HG03159 (cell line): ENCODE data around the gene SPZ1.
"Not testable (repeated sequence)": the region's sequence is repeated elsewhere in the genome, so short reads cannot be mapped to it uniquely, and the experiment has no call there.

Source experiments
- ATAC-seq: cut with Tn5 transposase; IDR thresholded peaks from one replicate; pipeline ENCODE4 v1.9.1; 2021; ENCODE audit warnings: mild to moderate bottlenecking, moderate library complexity; ENCODE audit not compliant: unreplicated experiment

SPZ1 gene

DNA sequence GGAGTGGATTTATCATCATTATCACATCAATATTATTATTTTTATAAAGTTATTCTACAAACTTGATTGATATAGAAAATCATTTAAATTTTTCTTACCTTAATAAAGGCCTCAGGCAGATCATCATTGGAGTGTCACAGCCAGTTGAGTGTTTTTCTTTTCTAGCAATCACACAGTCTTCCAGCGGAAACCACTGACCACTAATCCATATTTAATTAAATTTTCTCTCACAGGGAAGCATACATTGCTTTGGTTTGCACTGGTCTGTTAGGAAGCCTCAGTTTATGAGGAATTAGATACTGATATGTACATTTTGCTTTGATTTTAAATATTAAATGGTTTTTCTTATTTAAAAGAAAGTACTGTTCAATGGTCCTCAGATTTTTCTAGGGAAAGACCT is 6.7 kb downstream of the SPZ1 start:
- ATAC-seq = no peak

GRCh38 chr5:80337379-80337778 is 17.6 kb downstream of the SPZ1 start:
- no peak for ATAC-seq

DNA sequence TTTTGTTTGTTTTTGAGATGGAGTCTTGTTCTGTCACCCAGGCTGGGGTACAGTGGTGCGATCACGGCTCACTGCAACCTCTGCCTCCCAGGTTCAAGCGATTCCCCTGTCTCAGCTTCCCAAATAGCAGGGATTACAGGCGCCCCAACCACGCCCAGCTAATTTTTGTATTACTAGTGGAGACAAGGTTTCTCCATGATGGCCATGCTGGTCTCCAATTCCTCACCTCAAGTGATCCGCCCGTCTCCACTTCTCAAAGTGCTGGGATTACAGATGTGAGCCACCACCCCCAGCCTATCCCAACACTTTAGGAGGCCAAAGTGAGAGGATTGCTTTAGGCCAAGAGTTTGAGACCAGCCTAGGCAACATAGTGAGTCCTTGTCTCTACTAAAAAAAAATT is 19.3 kb downstream of the SPZ1 start:
- ATAC-seq = no peak

GRCh38 chr5:80341016-80341775 is 21.4 kb downstream of the SPZ1 start:
- ATAC-seq = no peak

DNA sequence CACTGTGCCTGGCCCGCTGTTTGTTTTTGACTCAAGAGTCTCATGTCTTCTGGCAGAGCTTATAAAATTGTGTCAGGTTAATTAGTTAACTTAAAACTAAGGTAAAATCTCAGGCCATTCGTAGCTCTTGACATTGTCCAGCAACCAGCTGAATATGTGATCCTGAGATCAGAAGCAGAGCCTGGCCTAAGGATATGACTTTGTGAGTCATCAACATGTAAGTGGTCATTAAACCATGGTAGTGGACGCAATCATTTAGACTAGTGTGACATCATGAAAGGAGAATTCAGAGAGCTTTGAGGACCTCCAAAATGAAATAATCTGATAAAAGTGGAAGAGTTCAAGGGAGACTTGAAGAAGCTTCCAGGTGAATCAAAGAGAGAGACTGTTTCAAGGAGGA is 23.3 kb downstream of the SPZ1 start:
- no peak for ATAC-seq

GRCh38 chr5:80346055-80346454 is 26.3 kb downstream of the SPZ1 start:
- ATAC-seq = no peak

- ATAC-seq = no peak
Observed at GRCh38 chr5:80348171-80348570, 28.4 kb downstream of the SPZ1 start.

DNA sequence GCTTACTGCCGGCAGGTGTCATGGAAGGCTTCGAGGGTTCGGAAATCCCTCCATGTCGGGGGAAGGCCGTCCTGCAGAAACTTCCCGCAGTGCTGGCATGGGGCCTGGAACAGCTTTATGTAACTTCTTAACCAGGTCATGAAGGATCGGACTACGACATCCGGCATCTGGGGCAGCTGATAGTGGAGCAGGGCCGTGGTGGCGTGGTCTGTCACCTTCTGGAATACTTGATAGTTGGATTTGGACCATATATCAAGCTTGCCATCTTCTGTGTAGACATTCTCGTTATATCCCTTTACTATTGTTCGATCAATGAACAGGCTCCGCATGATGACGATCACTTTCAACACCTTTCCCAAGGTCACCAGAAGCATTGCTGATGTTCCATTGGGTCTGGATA is 31.2 kb downstream of the SPZ1 start:
- not testable (repeated sequence) for ATAC-seq

- no peak for ATAC-seq
Observed at GRCh38 chr5:80355686-80356085, 35.9 kb downstream of the SPZ1 start.

GRCh38 chr5:80357671-80358070 is 37.9 kb downstream of the SPZ1 start:
- ATAC-seq = no peak

GRCh38 chr5:80360914-80361444 is 41.2 kb downstream of the SPZ1 start:
- no peak for ATAC-seq

DNA sequence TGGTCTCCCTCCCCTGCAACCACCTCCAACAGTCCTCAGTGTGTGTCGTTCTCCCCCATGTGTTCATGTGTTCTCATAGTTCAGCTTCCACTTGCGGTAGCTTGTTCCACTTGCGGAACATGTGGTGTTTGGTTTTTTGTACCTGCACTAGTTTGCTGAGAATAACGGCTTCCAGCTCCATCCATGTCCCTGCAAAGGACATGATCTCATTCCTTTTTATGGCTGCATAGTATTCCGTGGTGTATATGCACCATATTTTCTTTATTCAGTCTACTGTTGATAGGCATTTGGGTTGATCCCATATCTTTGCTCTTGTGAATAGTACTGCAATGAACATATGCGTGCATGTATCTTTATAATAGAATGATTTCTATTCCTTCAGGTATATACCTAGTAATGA is 45.1 kb downstream of the SPZ1 start:
- ATAC-seq = no peak

DNA sequence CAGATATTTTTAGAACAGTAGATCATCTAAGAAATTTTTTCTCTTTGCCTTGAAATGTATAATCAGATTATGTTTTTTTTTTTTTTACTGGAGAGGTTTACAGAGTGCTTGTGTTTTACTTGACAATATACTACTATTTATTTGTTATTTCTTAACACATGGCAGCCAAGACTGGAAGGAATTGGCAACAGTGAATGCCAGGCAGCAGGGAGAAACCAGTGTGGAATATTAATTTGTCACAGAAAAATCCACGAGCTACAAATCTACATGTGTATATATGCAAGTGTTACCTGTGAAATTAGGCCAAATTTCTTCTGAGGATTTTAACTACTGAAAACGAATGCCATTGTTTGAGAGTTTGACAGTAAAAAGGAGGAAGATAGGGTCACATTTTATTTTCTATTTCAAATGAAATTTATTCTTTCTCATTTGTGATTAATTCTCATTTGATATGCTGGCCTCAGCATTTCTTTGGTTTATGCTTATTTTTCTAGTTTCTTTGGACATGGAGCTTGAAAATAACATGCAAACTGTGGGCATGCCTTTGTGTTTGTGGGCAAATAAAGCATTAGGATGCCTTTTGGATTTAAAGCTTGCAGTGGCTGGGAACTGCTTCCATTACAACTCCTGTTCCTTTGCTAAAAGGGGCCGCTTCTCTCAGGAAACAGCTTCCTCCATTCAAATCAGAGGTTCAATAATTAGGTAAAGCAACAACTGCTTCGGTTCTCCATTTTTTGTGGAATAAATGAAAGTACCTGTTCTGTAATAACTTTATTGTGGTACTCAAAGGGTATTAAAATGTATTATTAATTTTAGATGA is 49.1 kb downstream of the SPZ1 start:
- ATAC-seq = no peak

- no peak for ATAC-seq
Observed at GRCh38 chr5:80369521-80369920, 49.7 kb downstream of the SPZ1 start.

DNA sequence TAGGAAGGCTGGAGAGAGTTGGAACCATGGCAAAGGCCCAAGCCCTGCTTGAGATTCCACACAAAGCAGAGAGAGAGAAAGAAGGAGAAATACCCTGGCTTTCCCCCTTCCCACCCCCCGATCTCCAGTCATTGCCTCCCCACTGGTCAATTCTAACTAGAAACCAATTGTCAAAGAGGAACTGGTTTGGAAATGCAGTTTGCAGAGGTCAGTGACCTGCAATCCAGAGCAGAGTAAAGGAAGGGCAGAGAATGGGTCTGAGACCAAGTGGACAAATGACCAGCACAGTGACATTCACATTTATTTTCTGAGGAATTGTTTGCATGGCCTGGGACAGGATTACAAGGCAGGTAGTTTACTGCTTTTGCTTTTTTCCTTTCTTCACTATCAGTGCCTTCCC is 50.6 kb downstream of the SPZ1 start:
- ATAC-seq = no peak
